Measurements from ENCODE around the gene PRICKLE3.
"Not testable (repeated sequence)": the region's sequence is repeated elsewhere in the genome, so short reads cannot be mapped to it uniquely, and the experiment has no call there.

The PRICKLE3 gene

GRCh38 chrX:49129427-49129826 lies 56.7 kb downstream of the PRICKLE3 start:
- no peak for DNase-seq (ENCODE audit: low read depth, low spot score)
- H3K27ac ChIP-seq = no peak overlapping the region

DNA sequence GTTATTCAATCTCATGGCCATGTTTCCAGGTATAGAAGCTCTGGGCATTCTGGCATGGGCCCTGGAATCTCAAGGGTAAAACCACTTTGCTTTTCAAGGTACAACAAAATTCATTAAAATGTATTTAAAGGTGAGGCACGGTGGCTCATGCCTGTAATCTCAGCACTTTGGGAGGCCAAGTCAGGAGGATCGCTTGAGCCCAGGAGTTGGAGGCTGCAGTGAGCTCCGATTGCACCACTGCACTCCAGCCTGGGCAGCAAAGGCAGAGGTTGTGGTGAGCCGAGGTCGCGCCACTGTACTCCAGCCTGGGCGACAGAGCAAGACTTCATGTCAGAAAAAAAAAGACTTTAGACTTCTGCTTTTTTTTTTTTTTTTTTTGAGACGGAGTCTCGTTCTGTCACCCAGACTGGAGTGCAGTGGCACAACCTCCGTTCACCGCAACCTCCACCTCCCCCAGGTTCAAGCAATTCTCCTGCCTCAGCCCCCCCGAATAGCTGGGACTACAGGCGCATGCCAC lies 58.4 kb downstream of the PRICKLE3 start:
- DNase-seq (ENCODE audit: low read depth, low spot score); H3K27ac ChIP-seq: not testable (repeated sequence)
